Limb (tissue), 2 donors: ENCODE measurements around the gene ADAMTSL4.
"Not testable (repeated sequence)": the region's sequence is repeated elsewhere in the genome, so short reads cannot be mapped to it uniquely, and the experiment has no call there.

Source experiments
- DNase-seq, 2 donors: peaks; one replicate each; pipeline ENCODE4 v3.0.0-alpha.2; 2016; ENCODE audit errors: extremely low spot score in 2 of 2

ADAMTSL4 gene

GRCh38 chr1:150555198-150555970, 6.2 kb downstream of the ADAMTSL4 start:
- DNase-seq = no peak

GRCh38 chr1:150555971-150556865, 7.0 kb downstream of the ADAMTSL4 start:
- DNase-seq = peak in 1 of 2 donors; percentile 26

- DNase-seq = no peak
Observed at GRCh38 chr1:150557065-150557600, 7.9 kb downstream of the ADAMTSL4 start.

GRCh38 chr1:150557813-150558212, 8.6 kb downstream of the ADAMTSL4 start:
- DNase-seq = no peak

- no peak for DNase-seq
Observed at GRCh38 chr1:150558303-150558704, 9.1 kb downstream of the ADAMTSL4 start.

- no peak for DNase-seq
Observed at GRCh38 chr1:150558761-150559655, 9.8 kb downstream of the ADAMTSL4 start.

GRCh38 chr1:150559656-150560010, 10.4 kb downstream of the ADAMTSL4 start:
- no peak for DNase-seq

GRCh38 chr1:150560011-150560438, 10.8 kb downstream of the ADAMTSL4 start:
- peak; percentile 49 to 77 for DNase-seq

- DNase-seq = peak; percentile 90 to 91
Observed at GRCh38 chr1:150560576-150561253, 11.5 kb downstream of the ADAMTSL4 start.

- DNase-seq = peak; percentile 94 to 96
Observed at GRCh38 chr1:150561254-150561973, 12.2 kb downstream of the ADAMTSL4 start.

- peak; percentile 93 for DNase-seq
Observed at GRCh38 chr1:150561974-150562445, 12.8 kb downstream of the ADAMTSL4 start.

GRCh38 chr1:150562446-150563339, 13.5 kb downstream of the ADAMTSL4 start:
- no peak for DNase-seq

GRCh38 chr1:150563340-150564038, 14.3 kb downstream of the ADAMTSL4 start:
- DNase-seq = no peak

- DNase-seq = peak in 1 of 2 donors; percentile 0
Observed at GRCh38 chr1:150564051-150564991, 15.1 kb downstream of the ADAMTSL4 start.

GRCh38 chr1:150565240-150565991, 16.2 kb downstream of the ADAMTSL4 start:
- DNase-seq = not testable (repeated sequence)
